Activated naive CD4-positive, alpha-beta T cell treated with anti-CD3 and anti-CD28 coated beads, Interleukin-2, amount 10 ng/mL, durations not matched to agents 7 days and 5 days (primary cell): ENCODE measurements around the gene GNPAT.

Source experiments
- CTCF ChIA-PET: fragments of 350-600 bp; sonication (Branson Sonifier 250); formaldehyde crosslinking; loops from one replicate; lab custom pipeline; 2021; ENCODE audit warnings: antibody characterized with exemption; lab: Charles Lee
- DNase-seq: peaks from one replicate; pipeline ENCODE4 v3.0.0-alpha.2; 2020
- H3K27ac Mint-ChIP-seq: one replicate; pipeline ENCODE4 v1.8.0; 2021; ENCODE audit warnings: mild to moderate bottlenecking, moderate library complexity, mixed read lengths
- H3K27me3 Mint-ChIP-seq: one replicate; pipeline ENCODE4 v1.8.0; 2021; ENCODE audit warnings: mild to moderate bottlenecking, mixed read lengths
- H3K36me3 Mint-ChIP-seq: one replicate; pipeline ENCODE4 v1.8.0; 2021; ENCODE audit warnings: mixed read lengths
- H3K4me1 Mint-ChIP-seq: one replicate; pipeline ENCODE4 v1.8.0; 2021; ENCODE audit warnings: mixed read lengths
- H3K4me3 Mint-ChIP-seq: one replicate; pipeline ENCODE4 v1.8.0; 2021; ENCODE audit warnings: mild to moderate bottlenecking, moderate library complexity, mixed read lengths
- H3K9me3 Mint-ChIP-seq: one replicate; pipeline ENCODE4 v1.8.0; 2021; ENCODE audit warnings: mixed read lengths

The GNPAT gene

DNA sequence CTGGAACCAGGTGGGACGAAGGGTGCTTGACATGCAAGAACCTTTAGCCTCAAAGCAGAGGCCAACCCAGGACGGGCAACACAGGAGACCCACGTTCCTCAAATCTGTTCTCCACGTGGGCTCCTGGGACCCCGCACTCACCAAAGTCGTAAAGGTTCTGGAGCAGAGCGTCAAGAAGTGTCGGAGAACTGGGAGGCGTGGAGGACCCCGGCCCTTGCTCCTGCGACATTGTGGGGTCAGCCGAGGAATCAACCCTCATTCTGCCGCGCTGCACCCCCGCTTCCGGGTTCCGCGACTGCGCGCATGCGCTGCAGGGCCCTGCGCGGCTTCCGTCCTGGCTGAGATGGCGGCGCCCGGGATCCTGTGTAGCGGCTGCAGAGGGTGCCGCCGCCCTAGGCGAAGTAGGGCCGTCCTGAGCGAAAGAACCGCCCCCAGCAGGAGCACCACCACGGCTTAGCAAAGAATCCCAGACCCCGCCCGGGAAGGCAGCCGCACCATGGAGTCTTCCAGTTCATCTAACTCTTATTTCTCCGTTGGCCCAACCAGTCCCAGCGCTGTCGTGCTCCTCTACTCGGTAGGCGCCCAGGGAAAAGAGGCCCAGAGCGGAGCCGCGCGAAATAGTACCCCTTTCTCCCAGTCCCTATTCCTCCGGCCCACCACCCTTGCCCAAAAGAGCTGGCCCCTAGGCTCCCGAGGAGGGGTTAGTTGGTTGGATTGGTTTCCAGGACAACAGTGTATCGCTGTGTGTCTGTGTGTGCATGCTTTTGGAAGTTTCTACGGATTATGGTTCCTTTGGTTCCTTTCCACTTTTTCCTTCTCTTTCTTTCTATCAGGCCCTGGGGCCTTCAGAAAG, at the start of gene GNPAT:
GNPAT (plus strand) TSS at position 330 of the 853 bp plus-strand sequence; CDS start at position 497, 167 bp downstream.
- Mint-ChIP-seq H3K36me3 (peaks cover 54% of the 10 kb centered on the region), H3K27ac (peak within 1 kb of the TSS; percentile 88), H3K27me3 (no peaks in the 10 kb centered on the region), H3K4me3 (peak within 1 kb of the TSS; percentile 98), H3K4me1 (peaks cover 61% of the 10 kb centered on the region), H3K9me3 (no peaks in the 10 kb centered on the region)
- DNase-seq: peak; percentile 92
- CTCF ChIA-PET: interaction anchor here (0.6 kb wide), 1 partner anchor 1485 kb away, joined by 3 read pairs; no protein-coding TSS in a partner anchor

DNA sequence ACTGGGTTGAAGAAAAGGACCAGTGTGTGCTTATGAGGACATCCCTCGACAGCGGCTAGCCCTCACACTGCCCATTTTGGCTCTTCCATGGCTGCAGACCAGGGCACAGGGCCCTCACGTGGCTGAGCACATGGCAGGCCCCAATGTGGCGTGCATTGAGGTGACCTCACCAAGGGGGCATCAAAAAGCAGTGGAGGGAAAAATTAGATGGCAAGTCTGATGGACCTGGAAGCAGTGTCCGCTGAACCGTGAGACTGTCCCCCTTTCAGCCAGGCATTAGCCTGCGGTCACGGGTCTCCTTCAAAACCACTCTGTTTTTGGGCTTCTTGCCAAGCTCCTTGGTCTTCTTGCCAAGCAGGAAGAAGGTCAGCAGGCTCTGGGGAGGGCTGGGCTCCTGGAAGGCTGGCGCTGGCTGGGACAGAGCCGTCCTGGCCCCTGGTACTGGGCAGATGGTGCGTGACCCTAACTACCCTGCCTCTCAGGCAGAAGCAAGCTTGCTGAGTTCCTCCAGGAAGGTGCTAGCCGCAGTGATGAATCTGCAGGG, 48.3 kb upstream of the GNPAT start:
- Mint-ChIP-seq H3K4me1 (no peaks in the 10 kb centered on the region), H3K9me3 (no peaks in the 10 kb centered on the region), H3K27me3 (peaks cover 27% of the 10 kb centered on the region), H3K36me3 (no peaks in the 10 kb centered on the region), H3K4me3 (no peak overlapping the region), H3K27ac (no peak overlapping the region)
- CTCF ChIA-PET: no interaction called here
- DNase-seq: no peak

DNA sequence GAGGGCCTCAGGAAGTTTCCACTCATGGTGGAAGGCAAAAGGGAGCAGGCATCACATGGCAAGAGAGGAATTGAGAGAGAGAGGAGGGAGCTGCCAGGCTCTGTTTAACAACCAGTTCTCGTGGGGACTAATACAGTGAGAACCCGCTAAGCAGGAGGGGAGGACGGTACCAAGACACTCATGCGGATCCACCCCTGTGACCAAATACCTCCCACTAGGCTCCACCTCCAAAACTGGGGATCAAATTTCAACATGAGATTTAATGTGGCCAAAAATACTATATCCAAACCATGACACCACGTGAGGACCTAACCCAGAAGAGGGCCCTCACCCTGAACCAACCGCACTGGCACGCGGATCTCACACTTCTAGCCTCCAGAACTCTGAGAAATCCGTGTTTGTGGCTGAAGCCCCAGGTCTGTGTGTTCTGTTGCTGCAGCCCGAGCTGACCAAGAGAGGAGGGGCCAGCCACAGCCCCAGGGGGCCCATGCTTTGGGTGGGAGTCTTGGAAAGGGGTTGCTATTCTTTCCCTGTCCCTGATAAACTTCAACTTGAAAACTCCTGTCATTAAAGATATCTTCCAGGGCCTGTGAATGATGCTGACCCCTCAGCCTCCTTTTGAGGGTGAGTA, 47.2 kb upstream of the GNPAT start:
- Mint-ChIP-seq H3K4me1 (no peaks in the 10 kb centered on the region), H3K9me3 (no peaks in the 10 kb centered on the region), H3K27me3 (peaks cover 21% of the 10 kb centered on the region), H3K4me3 (no peak overlapping the region), H3K36me3 (no peaks in the 10 kb centered on the region), H3K27ac (no peak overlapping the region)
- DNase-seq: no peak
- CTCF ChIA-PET: no interaction called here

DNA sequence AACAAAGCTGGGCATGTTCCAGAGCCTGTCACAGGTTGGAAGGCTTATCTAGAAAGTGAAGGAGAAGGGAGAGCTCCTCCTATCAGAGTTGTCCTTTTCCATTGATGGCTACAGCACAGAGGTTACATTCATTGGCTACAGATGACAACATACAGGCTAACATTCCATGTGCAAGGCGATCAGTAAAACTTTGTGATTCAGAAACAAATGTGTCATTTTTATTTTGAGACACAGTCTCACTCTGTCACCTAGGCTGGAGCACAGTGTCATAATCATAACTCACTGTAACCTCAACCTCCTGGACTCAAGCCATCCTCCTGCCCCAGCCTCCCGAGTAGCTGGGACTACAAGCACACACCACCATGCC, 46.6 kb upstream of the GNPAT start:
- no peaks in the 10 kb centered on the region for H3K36me3 Mint-ChIP-seq
- CTCF ChIA-PET: interaction anchor here (1.0 kb wide), 1 partner anchor 31 kb away, joined by 3 read pairs; no protein-coding TSS in a partner anchor
- no peak overlapping the region for H3K27ac Mint-ChIP-seq
- no peak overlapping the region for H3K4me3 Mint-ChIP-seq
- H3K9me3 Mint-ChIP-seq: no peaks in the 10 kb centered on the region
- peaks cover 21% of the 10 kb centered on the region for H3K27me3 Mint-ChIP-seq
- DNase-seq: no peak
- H3K4me1 Mint-ChIP-seq: no peaks in the 10 kb centered on the region

DNA sequence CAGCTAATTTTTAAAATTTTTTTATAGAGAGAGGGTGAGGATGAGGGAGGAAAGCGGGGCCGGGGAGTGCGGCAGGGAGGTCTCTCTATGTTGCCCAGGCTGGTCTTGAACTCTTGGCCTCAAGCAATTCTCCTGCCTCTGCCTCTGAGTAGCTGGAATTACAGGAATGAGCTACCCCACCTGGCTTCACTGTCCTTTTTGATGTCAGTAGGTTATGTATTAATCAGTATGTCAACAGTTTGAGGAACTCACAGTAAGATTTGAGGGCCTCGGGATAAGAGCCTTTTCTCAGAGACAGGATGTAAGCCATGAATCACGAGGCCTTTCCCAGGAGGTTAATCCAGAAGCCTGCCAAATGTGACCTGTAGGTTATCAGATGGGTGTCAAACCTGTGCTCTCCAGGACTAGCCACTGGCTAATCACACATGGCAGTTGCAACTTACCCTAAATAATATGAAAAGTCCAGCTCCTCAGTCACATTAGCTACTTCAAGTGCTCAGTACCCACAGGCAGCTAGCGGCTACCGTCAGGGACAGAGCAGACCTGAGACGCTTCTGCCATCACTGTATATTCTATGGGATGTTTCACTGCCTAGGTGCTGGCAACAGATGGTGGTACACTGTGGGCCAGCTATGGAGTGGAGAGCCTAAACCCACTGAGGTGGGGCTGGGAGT, 46.0 kb upstream of the GNPAT start:
- Mint-ChIP-seq H3K4me3 (no peak overlapping the region), H3K36me3 (no peaks in the 10 kb centered on the region), H3K27ac (no peak overlapping the region), H3K9me3 (no peaks in the 10 kb centered on the region), H3K4me1 (no peaks in the 10 kb centered on the region), H3K27me3 (peaks cover 19% of the 10 kb centered on the region)
- no peak for DNase-seq
- CTCF ChIA-PET: interaction anchor here (1.0 kb wide), 1 partner anchor 32 kb away, joined by 3 read pairs; no protein-coding TSS in a partner anchor

DNA sequence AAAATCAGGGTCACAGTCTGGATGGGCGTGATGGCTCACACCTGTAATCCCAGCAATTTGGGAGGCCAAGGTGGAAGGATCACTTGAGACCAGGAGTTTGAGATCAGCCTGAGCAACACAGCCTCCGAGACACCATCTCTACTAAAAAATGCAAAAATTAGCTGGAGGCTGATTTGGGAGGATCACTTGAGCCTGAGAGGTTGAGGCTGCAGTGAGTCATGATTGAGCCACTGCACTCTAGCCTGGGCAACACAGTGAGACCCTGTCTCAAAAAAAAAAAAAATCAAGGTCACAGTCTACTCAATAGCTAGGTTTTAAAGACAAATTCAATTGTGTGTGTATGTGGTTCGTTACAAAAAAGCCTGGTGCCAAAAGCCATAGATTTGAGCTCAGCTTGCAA, 44.7 kb upstream of the GNPAT start:
- DNase-seq: no peak
- CTCF ChIA-PET: no interaction called here
- no peak overlapping the region for H3K4me3 Mint-ChIP-seq

DNA sequence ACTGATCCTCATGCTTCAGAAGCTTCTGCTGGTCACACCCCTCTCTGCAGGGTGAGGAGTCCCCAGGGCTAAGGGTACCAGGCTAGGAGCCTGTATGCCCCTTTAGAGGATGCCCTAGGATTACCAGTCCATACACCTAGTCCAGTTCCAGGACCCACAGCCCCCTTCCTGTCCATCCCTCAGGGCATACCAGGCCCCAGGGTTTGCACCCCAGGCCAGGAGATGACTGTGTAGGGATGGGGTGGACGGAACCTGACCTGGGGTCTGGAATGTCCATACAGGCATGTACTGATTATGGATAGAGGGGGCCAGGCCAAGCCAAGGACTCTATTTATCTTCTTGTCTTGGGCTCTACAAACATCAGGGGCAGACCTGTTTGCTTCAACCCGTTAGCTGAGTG, 44.3 kb upstream of the GNPAT start:
- Mint-ChIP-seq H3K36me3 (no peaks in the 10 kb centered on the region), H3K4me1 (peaks cover 2% of the 10 kb centered on the region), H3K27ac (no peak overlapping the region), H3K4me3 (no peak overlapping the region), H3K9me3 (no peaks in the 10 kb centered on the region), H3K27me3 (peaks cover 31% of the 10 kb centered on the region)
- no peak for DNase-seq
- CTCF ChIA-PET: no interaction called here

More for the DNA sequence above, 44.7 kb upstream of the GNPAT start:
- Mint-ChIP-seq H3K36me3 (no peaks in the 10 kb centered on the region), H3K27me3 (peaks cover 27% of the 10 kb centered on the region), H3K27ac (no peak overlapping the region), H3K4me1 (no peaks in the 10 kb centered on the region), H3K9me3 (no peaks in the 10 kb centered on the region)

DNA sequence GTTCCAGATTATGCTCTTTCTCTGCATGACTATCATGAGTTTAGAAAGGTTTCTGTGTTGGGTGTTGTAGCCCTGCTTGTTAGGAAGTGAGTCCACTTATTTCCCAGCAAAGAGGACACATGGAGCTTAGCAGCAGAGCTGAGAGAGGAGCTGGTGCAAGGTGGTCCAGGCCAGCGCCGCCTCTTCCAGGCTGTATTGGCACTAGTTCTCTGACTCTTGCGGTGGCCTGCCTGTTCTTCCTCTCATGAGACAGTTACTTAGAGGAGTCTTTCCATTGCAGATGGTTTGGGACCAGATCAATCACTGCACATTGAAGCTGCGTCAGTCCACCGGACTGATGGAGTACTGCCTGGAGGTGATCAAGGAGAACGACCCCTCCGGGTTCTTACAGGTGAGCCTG, 41.1 kb upstream of the GNPAT start:
- Mint-ChIP-seq H3K27ac (no peak overlapping the region), H3K9me3 (no peaks in the 10 kb centered on the region), H3K4me3 (no peak overlapping the region), H3K36me3 (no peaks in the 10 kb centered on the region), H3K4me1 (peaks cover 12% of the 10 kb centered on the region), H3K27me3 (peaks cover 37% of the 10 kb centered on the region)
- CTCF ChIA-PET: no interaction called here
- DNase-seq: no peak

DNA sequence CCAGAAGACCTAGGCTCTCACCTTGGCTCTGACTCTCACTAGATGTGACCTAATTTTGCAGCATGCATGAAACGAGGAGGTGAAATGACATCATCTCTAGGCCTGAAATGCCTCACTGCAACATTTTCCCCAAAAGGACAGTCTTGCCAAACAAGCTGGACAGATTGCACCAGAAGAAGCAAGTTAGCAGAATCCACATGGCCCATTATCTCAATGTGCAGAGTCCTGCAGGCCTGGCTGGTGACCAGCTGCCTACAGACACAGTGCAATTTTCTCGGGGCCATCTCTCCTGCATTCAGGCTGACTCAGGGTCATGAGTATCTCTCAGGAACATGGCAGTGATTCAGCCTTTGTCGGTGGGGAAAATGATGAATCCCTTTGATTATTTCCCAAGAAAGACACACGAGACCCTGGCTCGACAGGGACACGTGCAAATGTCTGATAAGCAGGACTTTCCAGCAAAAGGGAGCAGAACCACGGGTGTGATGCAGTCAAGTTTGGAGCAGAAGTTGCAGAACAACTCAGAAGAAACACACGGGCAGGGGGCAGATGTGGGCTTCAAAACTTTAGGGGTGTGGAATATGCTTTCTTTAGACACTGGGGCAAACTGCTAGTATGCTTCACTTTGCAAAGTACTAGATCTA, 40.5 kb upstream of the GNPAT start:
- Mint-ChIP-seq H3K27ac (no peak overlapping the region), H3K36me3 (no peaks in the 10 kb centered on the region), H3K9me3 (no peaks in the 10 kb centered on the region), H3K27me3 (peaks cover 35% of the 10 kb centered on the region), H3K4me1 (peaks cover 12% of the 10 kb centered on the region), H3K4me3 (no peak overlapping the region)
- CTCF ChIA-PET: no interaction called here
- no peak for DNase-seq

DNA sequence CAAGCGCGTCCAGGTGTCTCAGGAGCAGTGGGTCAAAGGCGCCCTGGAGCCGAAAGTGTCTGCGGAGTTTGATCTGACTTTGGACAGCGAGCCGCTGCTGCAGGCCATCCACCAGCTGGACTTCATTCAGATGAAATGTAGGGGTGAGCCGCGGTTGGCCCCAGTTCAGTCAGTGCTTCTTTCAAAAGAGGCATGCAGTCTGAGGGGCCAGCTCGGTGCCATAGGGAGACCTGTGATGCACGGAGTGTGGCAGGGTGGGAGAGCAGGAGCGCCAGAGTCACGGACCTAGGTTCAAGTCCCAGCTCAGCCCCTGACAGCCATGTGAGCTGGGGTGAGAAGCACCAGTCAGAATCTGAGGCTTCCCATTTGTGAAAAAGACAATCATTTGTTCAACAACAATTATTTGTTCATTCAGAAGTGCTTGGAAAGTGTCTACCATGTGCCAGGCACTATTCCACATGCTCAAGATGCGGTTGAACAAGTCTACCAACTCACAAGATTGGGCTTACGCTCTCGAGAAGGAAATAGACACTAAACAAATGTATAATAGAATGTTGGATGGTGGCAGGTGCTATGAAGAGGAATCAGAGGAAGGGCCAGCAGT, 39.5 kb upstream of the GNPAT start:
- Mint-ChIP-seq H3K36me3 (no peaks in the 10 kb centered on the region), H3K27me3 (peaks cover 39% of the 10 kb centered on the region), H3K9me3 (no peaks in the 10 kb centered on the region), H3K4me1 (peaks cover 12% of the 10 kb centered on the region), H3K4me3 (no peak overlapping the region), H3K27ac (no peak overlapping the region)
- DNase-seq: no peak
- CTCF ChIA-PET: no interaction called here

DNA sequence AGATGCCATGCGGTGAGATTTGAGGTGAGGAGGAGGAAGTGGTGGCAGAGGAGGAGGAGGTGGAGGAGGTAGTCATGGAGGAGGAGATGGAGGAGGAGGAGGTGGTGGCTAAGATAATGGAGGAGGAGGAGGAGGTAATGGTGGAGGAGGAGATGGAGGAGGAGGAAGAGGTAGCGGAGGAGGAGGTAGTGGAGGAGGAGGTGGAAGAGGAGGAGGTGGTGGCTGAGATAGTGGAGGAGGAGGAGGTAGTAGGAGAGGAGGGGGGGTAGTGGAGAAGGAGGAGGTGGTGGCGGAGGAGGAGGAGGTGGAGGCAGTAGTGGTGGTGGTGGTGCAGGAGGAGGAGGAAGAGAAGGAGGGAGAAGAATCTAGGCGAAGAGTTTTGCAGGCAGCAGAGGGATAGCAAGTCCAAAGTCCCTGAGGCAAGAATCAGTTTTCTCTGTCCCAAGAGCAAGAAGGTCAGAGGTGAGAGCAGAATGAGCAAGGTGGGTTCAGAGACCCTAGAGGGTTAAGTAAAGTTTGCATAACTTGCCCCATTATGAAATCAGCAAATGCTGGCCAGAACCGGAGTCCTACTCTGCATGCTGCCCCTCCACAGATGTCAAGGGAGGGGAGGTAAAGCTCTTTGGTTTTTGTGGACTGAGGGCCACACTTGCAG, 38.9 kb upstream of the GNPAT start:
- Mint-ChIP-seq H3K27me3 (peaks cover 43% of the 10 kb centered on the region), H3K36me3 (no peaks in the 10 kb centered on the region), H3K9me3 (no peaks in the 10 kb centered on the region), H3K27ac (no peak overlapping the region), H3K4me1 (peaks cover 12% of the 10 kb centered on the region), H3K4me3 (no peak overlapping the region)
- no peak for DNase-seq
- CTCF ChIA-PET: no interaction called here

DNA sequence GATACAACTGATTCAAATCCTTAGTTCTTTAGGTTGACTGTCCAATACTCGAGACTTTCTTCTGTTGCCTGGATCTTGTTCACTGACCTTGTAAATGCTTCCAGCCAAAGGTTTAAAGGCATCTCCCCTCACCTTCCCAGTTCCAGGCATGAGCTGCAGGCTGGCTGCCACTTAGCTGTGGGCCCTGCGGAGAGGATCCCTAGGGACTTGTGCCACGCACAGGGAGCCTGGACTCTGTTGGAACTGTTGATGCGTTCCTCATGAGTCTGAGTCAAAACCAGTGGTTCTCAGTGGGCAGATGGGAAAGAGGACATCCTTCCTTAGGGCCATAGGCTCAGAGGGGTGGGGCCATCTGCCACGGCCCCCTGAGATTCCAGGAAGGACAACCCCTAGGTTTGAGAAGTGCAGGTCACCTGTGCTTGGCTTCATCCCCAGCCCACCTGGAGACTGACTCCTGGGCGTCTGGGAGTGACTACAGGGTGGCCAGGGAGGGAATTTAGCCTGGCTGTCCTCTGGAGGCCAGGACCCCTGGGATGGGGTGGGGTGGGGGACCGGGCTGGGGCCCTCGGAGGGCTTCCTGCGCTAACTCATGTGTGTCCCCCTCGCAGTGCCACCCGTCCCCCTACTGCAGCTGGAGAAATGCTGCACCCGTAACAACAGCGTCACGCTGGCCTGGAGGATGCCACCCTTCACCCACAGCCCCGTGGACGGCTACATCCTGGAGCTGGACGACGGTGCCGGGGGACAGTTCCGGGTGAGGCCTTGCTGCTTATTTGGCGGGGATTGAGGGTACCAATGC, 37.6 kb upstream of the GNPAT start:
- Mint-ChIP-seq H3K9me3 (no peaks in the 10 kb centered on the region), H3K4me3 (no peak overlapping the region), H3K27ac (no peak overlapping the region), H3K4me1 (peaks cover 12% of the 10 kb centered on the region), H3K27me3 (peaks cover 43% of the 10 kb centered on the region), H3K36me3 (no peaks in the 10 kb centered on the region)
- no peak for DNase-seq
- CTCF ChIA-PET: no interaction called here
